Mammary epithelial cell (primary cell): Measurements from ENCODE around the gene ABCC5.
A peak's percentile ranks its signal among the peaks of the same experiment; 100 is the strongest.

Experiments
- EZH2 ChIP-seq: IDR thresholded peaks from 2 replicates; pipeline ENCODE4 v1.6.1; 2012; ENCODE audit warnings: low read length, inconsistent platforms, borderline replicate concordance
- TF ChIP-seq, protein P1 (sequence below), 2 donors: IDR thresholded peaks in 1 of 2; conservative IDR thresholded peaks in 1 of 2; 2 replicates each; pipeline ENCODE4 v1.5.1; 2011 to 2012; ENCODE audit warnings: inconsistent platforms in 2 of 2, low read length in 2 of 2, mild to moderate bottlenecking in 2 of 2, control low read depth in 1 of 2, low read depth in 1 of 2; ENCODE audit not compliant: insufficient read depth in 1 of 2; ENCODE audit errors: extremely low read depth in 1 of 2

- TF ChIP-seq EZH2 = no peak
- TF ChIP-seq, protein P1, sequence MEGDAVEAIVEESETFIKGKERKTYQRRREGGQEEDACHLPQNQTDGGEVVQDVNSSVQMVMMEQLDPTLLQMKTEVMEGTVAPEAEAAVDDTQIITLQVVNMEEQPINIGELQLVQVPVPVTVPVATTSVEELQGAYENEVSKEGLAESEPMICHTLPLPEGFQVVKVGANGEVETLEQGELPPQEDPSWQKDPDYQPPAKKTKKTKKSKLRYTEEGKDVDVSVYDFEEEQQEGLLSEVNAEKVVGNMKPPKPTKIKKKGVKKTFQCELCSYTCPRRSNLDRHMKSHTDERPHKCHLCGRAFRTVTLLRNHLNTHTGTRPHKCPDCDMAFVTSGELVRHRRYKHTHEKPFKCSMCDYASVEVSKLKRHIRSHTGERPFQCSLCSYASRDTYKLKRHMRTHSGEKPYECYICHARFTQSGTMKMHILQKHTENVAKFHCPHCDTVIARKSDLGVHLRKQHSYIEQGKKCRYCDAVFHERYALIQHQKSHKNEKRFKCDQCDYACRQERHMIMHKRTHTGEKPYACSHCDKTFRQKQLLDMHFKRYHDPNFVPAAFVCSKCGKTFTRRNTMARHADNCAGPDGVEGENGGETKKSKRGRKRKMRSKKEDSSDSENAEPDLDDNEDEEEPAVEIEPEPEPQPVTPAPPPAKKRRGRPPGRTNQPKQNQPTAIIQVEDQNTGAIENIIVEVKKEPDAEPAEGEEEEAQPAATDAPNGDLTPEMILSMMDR (conservative IDR thresholded peaks at IDR 0.05 in 1 of 2, IDR thresholded peaks at IDR 0.05 in 1 of 2; ENCODE audit: extremely low read depth in 1 of 2, insufficient read depth in 1 of 2, low read depth in 1 of 2, low read length in 2 of 2) = peak; percentile 49 to 56
These were observed 22.3 kb upstream of the ABCC5 start for GRCh38 chr3:184040010-184040409.
